ENCODE results near the gene MDM1. TPM values are rescaled to one million over a fixed set of nuclear protein-coding genes. Genes with fewer than 3 reads are reported as not detected.

The MDM1 gene
- total RNA-seq: 10 to 100 TPM in 2 of 3 donors, 1 to 10 TPM in 1; 7.1 to 70.9 (median 11.5) TPM
- long read RNA-seq, donor 1, transcript MDM1-205 (3 exons, 2,170 nt): major isoform, 7 of 60 reads
- long read RNA-seq, donor 1, partial matches to known transcripts: 8 of 60 reads
- long read RNA-seq, donor 1, other reads (novel, unspliced or antisense): 41 of 60 reads
- long read RNA-seq, donor 2, partial matches to known transcripts: 2 of 2 reads
- long read RNA-seq, donor 2, other reads (novel, unspliced or antisense): 0 of 2 reads

- ATAC-seq (peak; percentile 99), DNase-seq (peak; percentile 97 to 98 (median 97))
- H3K9me3 ChIP-seq: no peaks in the 10 kb centered on the region
- intact Hi-C loops (cut with DNase I, micrococcal nuclease): no loop called here
- TF ChIP-seq CTCF (IDR thresholded peaks at IDR 0.05): no peak
- peak within 1 kb of the TSS; percentile 52 for H3K4me3 ChIP-seq
- H3K4me1 ChIP-seq (ENCODE audit: low read depth): no peaks in the 10 kb centered on the region
- no peaks in the 10 kb centered on the region for H3K36me3 ChIP-seq (ENCODE audit: low read depth)
These were observed at the start of gene MDM1 for GRCh38 chr12:68331869-68332727. MDM1 (minus strand) TSS chr12:68332362; CDS start chr12:68332245, 117 bp downstream.

- no peak for TF ChIP-seq CTCF (IDR thresholded peaks at IDR 0.05)
- Histone ChIP-seq H3K4me3 (no peak overlapping the region), H3K9me3 (no peaks in the 10 kb centered on the region), H3K4me1 (ENCODE audit: low read depth) (peaks cover 8% of the 10 kb centered on the region), H3K36me3 (ENCODE audit: low read depth) (no peaks in the 10 kb centered on the region)
- intact Hi-C loops (cut with DNase I, micrococcal nuclease): no loop called here
- ATAC-seq: no peak
- no peak for DNase-seq
These were observed 49.5 kb upstream of the MDM1 start for GRCh38 chr12:68381476-68382219.

- Histone ChIP-seq H3K4me3 (no peak overlapping the region), H3K4me1 (ENCODE audit: low read depth) (peaks cover 8% of the 10 kb centered on the region), H3K36me3 (ENCODE audit: low read depth) (no peaks in the 10 kb centered on the region), H3K9me3 (no peaks in the 10 kb centered on the region)
- no peak for TF ChIP-seq CTCF (IDR thresholded peaks at IDR 0.05)
- ATAC-seq (peak; percentile 82), DNase-seq (peak in 2 of 3 donors; percentile 46 to 66)
- intact Hi-C loops (cut with DNase I, micrococcal nuclease): no loop called here
These were observed 46.9 kb upstream of the MDM1 start for GRCh38 chr12:68378872-68379606.

- ATAC-seq (no peak), DNase-seq (no peak)
- TF ChIP-seq CTCF (IDR thresholded peaks at IDR 0.05): no peak
- H3K9me3 ChIP-seq: no peaks in the 10 kb centered on the region
- no peak overlapping the region for H3K4me3 ChIP-seq
- H3K36me3 ChIP-seq (ENCODE audit: low read depth): no peaks in the 10 kb centered on the region
- peaks cover 8% of the 10 kb centered on the region for H3K4me1 ChIP-seq (ENCODE audit: low read depth)
- intact Hi-C loops (cut with DNase I, micrococcal nuclease): no loop called here
These were observed 45.7 kb upstream of the MDM1 start for GRCh38 chr12:68377881-68378280.

GRCh38 chr12:68376901-68377300 lies 44.7 kb upstream of the MDM1 start:
- intact Hi-C loops (cut with DNase I, micrococcal nuclease): no loop called here
- no peak for ATAC-seq
- Histone ChIP-seq H3K36me3 (ENCODE audit: low read depth) (no peaks in the 10 kb centered on the region), H3K9me3 (no peaks in the 10 kb centered on the region), H3K4me1 (ENCODE audit: low read depth) (peaks cover 8% of the 10 kb centered on the region), H3K4me3 (no peak overlapping the region)
- no peak for TF ChIP-seq CTCF (IDR thresholded peaks at IDR 0.05)
- no peak for DNase-seq

Data from mucosa of descending colon (tissue), 3 donors.